NCI-H748 (cell line): ENCODE data around the gene RASAL3.
"Not testable (repeated sequence)": the region's sequence is repeated elsewhere in the genome, so short reads cannot be mapped to it uniquely, and the experiment has no call there.

Experiments
- DNase-seq: peaks from one replicate; lab custom pipeline; 2025; ENCODE audit not compliant: unreplicated experiment; lab: John Stamatoyannopoulos, UW

Gene RASAL3

GRCh38 chr19:15475169-15475568, 10.8 kb upstream of the RASAL3 start:
- DNase-seq: no peak

- DNase-seq: not testable (repeated sequence)
These were observed 9.5 kb upstream of the RASAL3 start for GRCh38 chr19:15473821-15474220.

GRCh38 chr19:15471639-15472101, 7.3 kb upstream of the RASAL3 start:
- no peak for DNase-seq

GRCh38 chr19:15469513-15470297, 5.4 kb upstream of the RASAL3 start:
- DNase-seq: peak; percentile 14

- no peak for DNase-seq
These were observed 4.5 kb upstream of the RASAL3 start for GRCh38 chr19:15468675-15469512.

GRCh38 chr19:15467734-15468214, 3.4 kb upstream of the RASAL3 start:
- DNase-seq: no peak

GRCh38 chr19:15466851-15467733, 2.7 kb upstream of the RASAL3 start:
- no peak for DNase-seq

- DNase-seq: no peak
These were observed 428 bp downstream of the RASAL3 start for GRCh38 chr19:15463861-15464371.

- no peak for DNase-seq
These were observed 2.6 kb downstream of the RASAL3 start for GRCh38 chr19:15461694-15462093.

- peak; percentile 16 for DNase-seq
These were observed 6.5 kb downstream of the RASAL3 start for GRCh38 chr19:15457701-15458484.

GRCh38 chr19:15456871-15457700, 7.3 kb downstream of the RASAL3 start:
- DNase-seq: peak; percentile 94

- no peak for DNase-seq
These were observed 7.9 kb downstream of the RASAL3 start for GRCh38 chr19:15456441-15456840.

- no peak for DNase-seq
These were observed 8.3 kb downstream of the RASAL3 start for GRCh38 chr19:15455996-15456395.

GRCh38 chr19:15453906-15454860, 10.2 kb downstream of the RASAL3 start:
- no peak for DNase-seq

- DNase-seq: no peak
These were observed 11.2 kb downstream of the RASAL3 start for GRCh38 chr19:15453091-15453578.

- DNase-seq: peak; percentile 79
These were observed 12.0 kb downstream of the RASAL3 start for GRCh38 chr19:15452111-15453047.

GRCh38 chr19:15450528-15450890, 13.8 kb downstream of the RASAL3 start:
- DNase-seq: no peak
